HEK293 (cell line): ENCODE measurements around the gene SLC12A3.

Experiments used
- ZNF335 ChIP-seq: fragments of 450-650 bp; formaldehyde crosslinking; conservative IDR thresholded peaks from 2 replicates; pipeline ENCODE4 v1.5.1; 2016; ENCODE audit warnings: missing biosample characterization, missing genetic modification characterization
- TF ChIP-seq, protein P1 (sequence below): fragments of 450-650 bp; formaldehyde crosslinking; IDR thresholded peaks from 2 replicates; pipeline ENCODE4 v1.5.1; 2016; ENCODE audit warnings: missing biosample characterization, missing genetic modification characterization, borderline replicate concordance

DNA sequence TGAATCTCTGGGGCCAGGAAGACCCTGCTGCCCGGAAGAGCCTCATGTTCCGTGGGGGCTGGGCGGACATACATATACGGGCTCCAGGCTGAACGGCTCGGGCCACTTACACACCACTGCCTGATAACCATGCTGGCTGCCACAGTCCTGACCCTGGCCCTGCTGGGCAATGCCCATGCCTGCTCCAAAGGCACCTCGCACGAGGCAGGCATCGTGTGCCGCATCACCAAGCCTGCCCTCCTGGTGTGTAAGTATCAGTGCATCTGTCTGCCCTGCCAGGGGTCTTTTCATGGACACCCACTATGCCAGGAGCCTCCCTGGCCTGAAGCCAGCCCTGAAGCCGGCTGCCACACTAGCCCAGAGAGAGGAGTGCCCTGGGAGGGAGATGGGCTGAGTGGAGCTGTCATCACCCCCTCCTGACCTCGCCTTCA lies 96.9 kb downstream of the SLC12A3 start, which contains the start of gene CETP:
- TF ChIP-seq ZNF335 (tag by site-specific recombination) = no peak
- TF ChIP-seq, protein P1, sequence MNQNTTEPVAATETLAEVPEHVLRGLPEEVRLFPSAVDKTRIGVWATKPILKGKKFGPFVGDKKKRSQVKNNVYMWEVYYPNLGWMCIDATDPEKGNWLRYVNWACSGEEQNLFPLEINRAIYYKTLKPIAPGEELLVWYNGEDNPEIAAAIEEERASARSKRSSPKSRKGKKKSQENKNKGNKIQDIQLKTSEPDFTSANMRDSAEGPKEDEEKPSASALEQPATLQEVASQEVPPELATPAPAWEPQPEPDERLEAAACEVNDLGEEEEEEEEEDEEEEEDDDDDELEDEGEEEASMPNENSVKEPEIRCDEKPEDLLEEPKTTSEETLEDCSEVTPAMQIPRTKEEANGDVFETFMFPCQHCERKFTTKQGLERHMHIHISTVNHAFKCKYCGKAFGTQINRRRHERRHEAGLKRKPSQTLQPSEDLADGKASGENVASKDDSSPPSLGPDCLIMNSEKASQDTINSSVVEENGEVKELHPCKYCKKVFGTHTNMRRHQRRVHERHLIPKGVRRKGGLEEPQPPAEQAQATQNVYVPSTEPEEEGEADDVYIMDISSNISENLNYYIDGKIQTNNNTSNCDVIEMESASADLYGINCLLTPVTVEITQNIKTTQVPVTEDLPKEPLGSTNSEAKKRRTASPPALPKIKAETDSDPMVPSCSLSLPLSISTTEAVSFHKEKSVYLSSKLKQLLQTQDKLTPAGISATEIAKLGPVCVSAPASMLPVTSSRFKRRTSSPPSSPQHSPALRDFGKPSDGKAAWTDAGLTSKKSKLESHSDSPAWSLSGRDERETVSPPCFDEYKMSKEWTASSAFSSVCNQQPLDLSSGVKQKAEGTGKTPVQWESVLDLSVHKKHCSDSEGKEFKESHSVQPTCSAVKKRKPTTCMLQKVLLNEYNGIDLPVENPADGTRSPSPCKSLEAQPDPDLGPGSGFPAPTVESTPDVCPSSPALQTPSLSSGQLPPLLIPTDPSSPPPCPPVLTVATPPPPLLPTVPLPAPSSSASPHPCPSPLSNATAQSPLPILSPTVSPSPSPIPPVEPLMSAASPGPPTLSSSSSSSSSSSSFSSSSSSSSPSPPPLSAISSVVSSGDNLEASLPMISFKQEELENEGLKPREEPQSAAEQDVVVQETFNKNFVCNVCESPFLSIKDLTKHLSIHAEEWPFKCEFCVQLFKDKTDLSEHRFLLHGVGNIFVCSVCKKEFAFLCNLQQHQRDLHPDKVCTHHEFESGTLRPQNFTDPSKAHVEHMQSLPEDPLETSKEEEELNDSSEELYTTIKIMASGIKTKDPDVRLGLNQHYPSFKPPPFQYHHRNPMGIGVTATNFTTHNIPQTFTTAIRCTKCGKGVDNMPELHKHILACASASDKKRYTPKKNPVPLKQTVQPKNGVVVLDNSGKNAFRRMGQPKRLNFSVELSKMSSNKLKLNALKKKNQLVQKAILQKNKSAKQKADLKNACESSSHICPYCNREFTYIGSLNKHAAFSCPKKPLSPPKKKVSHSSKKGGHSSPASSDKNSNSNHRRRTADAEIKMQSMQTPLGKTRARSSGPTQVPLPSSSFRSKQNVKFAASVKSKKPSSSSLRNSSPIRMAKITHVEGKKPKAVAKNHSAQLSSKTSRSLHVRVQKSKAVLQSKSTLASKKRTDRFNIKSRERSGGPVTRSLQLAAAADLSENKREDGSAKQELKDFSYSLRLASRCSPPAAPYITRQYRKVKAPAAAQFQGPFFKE = no peak
